PC-3 (cell line): ENCODE data around the gene POP4. TPM values are rescaled to one million over a fixed set of nuclear protein-coding genes. Genes with fewer than 3 reads are reported as not detected.
"Not testable (repeated sequence)": the region's sequence is repeated elsewhere in the genome, so short reads cannot be mapped to it uniquely, and the experiment has no call there.

Source experiments
- ATAC-seq: fragments of 200-7000 bp; cut with Tn5 transposase; 2 replicates; pipeline ENCODE4 v1.9.1; 2020; ENCODE audit warnings: mild to moderate bottlenecking, moderate library complexity
- BruUV-seq: library from RNA; stranded (reverse); fragments of 400-500 nt; replicated peaks from 2 replicates; lab custom pipeline; 2021; lab: Mats Ljungman, UMichigan
- CTCF ChIA-PET: fragments of 300-600 bp; sonication (Branson Sonifier 250); formaldehyde crosslinking; loops from one replicate; lab custom pipeline; 2022; ENCODE audit warnings: antibody characterized with exemption; lab: Charles Lee
- POLR2A ChIA-PET: fragments of 300-600 bp; sonication (Branson Sonifier 250); formaldehyde crosslinking; loops from one replicate; lab custom pipeline; 2022; ENCODE audit warnings: antibody characterized with exemption; ENCODE audit not compliant: unreplicated experiment; lab: Charles Lee
- DNase-seq: peaks from one replicate; pipeline ENCODE4 v3.0.0-alpha.2; 2015
- H2AFZ ChIP-seq: fragments of 300-600 bp; sonication (generic); 2 replicates; pipeline ENCODE4 v1.6.0; 2016; ENCODE audit warnings: antibody characterized with exemption, low read length
- H3F3A ChIP-seq: fragments of 300-600 bp; sonication (generic); one replicate; pipeline ENCODE4 v1.6.0; 2017; ENCODE audit warnings: antibody characterized with exemption, low read length, control low read depth, mild to moderate bottlenecking; ENCODE audit not compliant: unreplicated experiment
- H3K27ac ChIP-seq: fragments of 300-600 bp; sonication (generic); 2 replicates; pipeline ENCODE4 v1.5.1; 2016; ENCODE audit warnings: mild to moderate bottlenecking, low read length
- H3K27me3 ChIP-seq: fragments of 300-600 bp; sonication (generic); 2 replicates; pipeline ENCODE4 v1.6.1; 2016; ENCODE audit warnings: low read length, mixed read lengths
- H3K36me3 ChIP-seq: fragments of 300-600 bp; sonication (generic); 2 replicates; pipeline ENCODE4 v1.6.1; 2016; ENCODE audit warnings: low read depth, mixed run types, low read length, mixed read lengths
- H3K4me1 ChIP-seq: fragments of 300-600 bp; sonication (generic); 2 replicates; pipeline ENCODE4 v1.5.1; 2016; ENCODE audit warnings: low read length; ENCODE audit not compliant: insufficient read depth
- H3K4me2 ChIP-seq: fragments of 300-600 bp; sonication (generic); 2 replicates; pipeline ENCODE4 v1.6.0; 2016; ENCODE audit warnings: low read length
- H3K4me3 ChIP-seq: fragments of 300-600 bp; sonication (generic); 2 replicates; pipeline ENCODE4 v1.5.1; 2016; ENCODE audit warnings: mild to moderate bottlenecking, low read length, mixed read lengths
- H3K79me2 ChIP-seq: fragments of 300-600 bp; sonication (generic); 2 replicates; pipeline ENCODE4 v1.6.1; 2017; ENCODE audit warnings: low read length, mixed read lengths
- H3K9ac ChIP-seq: fragments of 300-600 bp; sonication (generic); 2 replicates; pipeline ENCODE4 v1.6.0; 2016; ENCODE audit warnings: mild to moderate bottlenecking, low read length
- H3K9me2 ChIP-seq: fragments of 300-600 bp; sonication (generic); replicated peaks from 2 replicates; pipeline ENCODE4 v1.6.1; 2016; ENCODE audit warnings: mixed run types, low read length, mixed read lengths
- H3K9me3 ChIP-seq: fragments of 300-600 bp; sonication (generic); 2 replicates; pipeline ENCODE4 v1.6.1; 2016; ENCODE audit warnings: low read length, mixed read lengths
- H4K20me1 ChIP-seq: fragments of 300-600 bp; sonication (generic); 2 replicates; pipeline ENCODE4 v1.6.1; 2016; ENCODE audit warnings: low read length, mixed read lengths
- CTCF ChIP-seq: fragments of 300-600 bp; sonication (generic); conservative IDR thresholded peaks from 2 replicates; pipeline ENCODE4 v1.5.1; 2017; ENCODE audit warnings: antibody characterized with exemption, low read depth, mild to moderate bottlenecking, low read length
- EZH2 ChIP-seq: fragments of 300-600 bp; sonication (generic); IDR thresholded peaks from one replicate; pipeline ENCODE4 v1.6.1; 2017; ENCODE audit warnings: antibody characterized with exemption, mild to moderate bottlenecking, low read length; ENCODE audit not compliant: unreplicated experiment
- EZH2phosphoT487 ChIP-seq: fragments of 300-600 bp; sonication (generic); IDR thresholded peaks from 2 replicates; pipeline ENCODE4 v1.6.1; 2018; ENCODE audit warnings: mild to moderate bottlenecking, antibody characterized with exemption, low read length, borderline replicate concordance
- intact Hi-C: fragments of 100-400 bp; cut with micrococcal nuclease; formaldehyde crosslinking; loops from 2 replicates; pipeline ENCODE4 v1.9.0; 2023
- total RNA-seq: library from RNA; depleted of rRNA; stranded (reverse); fragments of >200 nt; gene quantifications from 2 replicates; pipeline ENCODE4 v1.2.3, GENCODE V29; 2014

The POP4 gene
- total RNA-seq, 1 experiment from 2014 or later = 115 TPM

GRCh38 chr19:29625186-29625651, 19.1 kb downstream of the POP4 start:
- Histone ChIP-seq H3K4me1 (no peaks in the 10 kb centered on the region), H3K36me3 (no peaks in the 10 kb centered on the region), H3K4me2 (no peak overlapping the region), H3K79me2 (no peaks in the 10 kb centered on the region), H3F3A (no peaks in the 10 kb centered on the region), H3K27me3 (no peaks in the 10 kb centered on the region), H3K9me3 (no peaks in the 10 kb centered on the region), H3K9ac (no peak overlapping the region), H3K27ac (no peak overlapping the region), H2AFZ (no peak overlapping the region), H3K4me3 (no peak overlapping the region), H3K9me2 (no peaks in the 10 kb centered on the region), H4K20me1 (no peaks in the 10 kb centered on the region)
- TF ChIP-seq EZH2phosphoT487 = no peak
- no peak for TF ChIP-seq EZH2
- no peak for TF ChIP-seq CTCF
- no TSS peak for BruUV-seq
- POLR2A ChIA-PET = no interaction called here
- DNase-seq (no peak), ATAC-seq (no peak)
- CTCF ChIA-PET = interaction anchor here (1.1 kb wide), 1 partner anchor 91 kb away, joined by 3 read pairs; no protein-coding TSS in a partner anchor
- intact Hi-C loops = no loop called here

- DNase-seq (no peak), ATAC-seq (no peak)
- no peaks in the 10 kb centered on the region for H3K79me2 ChIP-seq
- H3K36me3 ChIP-seq = no peaks in the 10 kb centered on the region
- H3K9me2 ChIP-seq = no peaks in the 10 kb centered on the region
- POLR2A ChIA-PET = no interaction called here
- H3K27me3 ChIP-seq = no peaks in the 10 kb centered on the region
- no peak overlapping the region for H3K27ac ChIP-seq
- no peak overlapping the region for H2AFZ ChIP-seq
- no peak for TF ChIP-seq EZH2phosphoT487
- no peak for TF ChIP-seq EZH2
- no peak for TF ChIP-seq CTCF
- H3K9me3 ChIP-seq = no peaks in the 10 kb centered on the region
- H4K20me1 ChIP-seq = no peaks in the 10 kb centered on the region
- H3K4me3 ChIP-seq = no peak overlapping the region
- no peaks in the 10 kb centered on the region for H3F3A ChIP-seq
- H3K4me2 ChIP-seq = no peak overlapping the region
- no peaks in the 10 kb centered on the region for H3K4me1 ChIP-seq
- intact Hi-C loops = no loop called here
- BruUV-seq = no TSS peak
- CTCF ChIA-PET = no interaction called here
- H3K9ac ChIP-seq = no peak overlapping the region
These were observed 20.3 kb downstream of the POP4 start for GRCh38 chr19:29626386-29626785.

GRCh38 chr19:29626832-29627231, 20.7 kb downstream of the POP4 start:
- H3K9ac ChIP-seq, H4K20me1 ChIP-seq, H3K27ac ChIP-seq, H3K4me2 ChIP-seq, H3K4me3 ChIP-seq, BruUV-seq, intact Hi-C loops, ATAC-seq, H3F3A ChIP-seq, H3K9me2 ChIP-seq, POLR2A ChIA-PET, CTCF ChIA-PET, H3K79me2 ChIP-seq, H3K36me3 ChIP-seq, H3K27me3 ChIP-seq, H2AFZ ChIP-seq, DNase-seq, H3K4me1 ChIP-seq, H3K9me3 ChIP-seq: not testable (repeated sequence)
